Colonic mucosa (tissue), 4 donors: ENCODE measurements around the gene ENPP7. TPM values are rescaled to one million over a fixed set of nuclear protein-coding genes. Genes with fewer than 3 reads are reported as not detected.

ENCODE experiments used
- DNase-seq: peaks from one replicate; pipeline ENCODE4 v3.0.0-alpha.2; 2020
- H3K27ac ChIP-seq: fragments of 200-600 bp; one replicate; pipeline ENCODE4 v1.8.0; 2021
- H3K27me3 ChIP-seq: fragments of 200-600 bp; one replicate; pipeline ENCODE4 v1.8.0; 2021
- H3K36me3 ChIP-seq: fragments of 200-600 bp; one replicate; pipeline ENCODE4 v1.8.0; 2021
- H3K4me1 ChIP-seq: fragments of 200-600 bp; one replicate; pipeline ENCODE4 v1.8.0; 2021; ENCODE audit warnings: mild to moderate bottlenecking
- H3K4me3 ChIP-seq: fragments of 200-600 bp; one replicate; pipeline ENCODE4 v1.8.0; 2021
- H3K9ac ChIP-seq, 2 donors: one replicate each; pipeline ENCODE4 v1.7.0; 2013; ENCODE audit warnings: control low read depth in 2 of 2, low read depth in 2 of 2, low read length in 2 of 2
- H3K9me3 ChIP-seq: fragments of 200-600 bp; one replicate; pipeline ENCODE4 v1.8.0; 2021
- intact Hi-C: fragments of 100-400 bp; cut with DNase I; formaldehyde crosslinking; loops from one replicate; pipeline ENCODE4 v1.14.1; 2022
- total RNA-seq, 2 donors: library from RNA; stranded (reverse); fragmentation: NEBNext Ultra II Directional in 1 of 2; extraction: Animal tissue kit (Norgen Biotek cat#: 25700) in 1 of 2; gene quantifications; one replicate each; pipeline ENCODE4 v1.2.1, GENCODE V29; 2021
- TF ChIP-seq, protein P1 (sequence below): fragments of 200-600 bp; IDR thresholded peaks from one replicate; pipeline ENCODE4 v1.8.0; 2022; ENCODE audit warnings: antibody characterized with exemption, mild to moderate bottlenecking
- donor health status: healthy.
- donor health status: DM: no; HTN: no; CAD: no.
- donor health status: DM: no; HTN: no; CAD: no.

ENPP7 gene
- total RNA-seq, 2 donors from 2014 or later = not detected

DNA sequence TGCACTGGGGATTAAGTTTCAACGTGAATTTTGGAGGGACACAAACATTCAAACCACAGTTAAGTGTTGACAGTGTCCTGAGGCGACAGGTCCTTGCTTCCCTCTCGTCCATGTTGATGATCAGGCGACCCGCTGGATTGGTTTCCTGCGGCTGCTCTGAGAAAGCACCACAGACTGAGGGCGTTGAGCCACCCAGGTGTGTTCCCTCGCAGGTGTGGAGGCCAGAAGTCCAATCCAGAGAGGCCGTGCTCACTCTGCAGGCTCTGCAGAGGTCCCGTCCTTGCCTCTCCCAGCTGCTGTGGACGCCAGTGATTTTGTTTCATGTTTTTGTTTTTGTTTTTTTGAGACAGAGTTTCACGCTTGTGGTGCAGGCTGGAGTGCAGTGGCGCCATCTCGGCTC, 24.8 kb downstream of the ENPP7 start:
- intact Hi-C loops = no loop called here
- no peak for DNase-seq
- no peaks in the 10 kb centered on the region for H3K27me3 ChIP-seq

DNA sequence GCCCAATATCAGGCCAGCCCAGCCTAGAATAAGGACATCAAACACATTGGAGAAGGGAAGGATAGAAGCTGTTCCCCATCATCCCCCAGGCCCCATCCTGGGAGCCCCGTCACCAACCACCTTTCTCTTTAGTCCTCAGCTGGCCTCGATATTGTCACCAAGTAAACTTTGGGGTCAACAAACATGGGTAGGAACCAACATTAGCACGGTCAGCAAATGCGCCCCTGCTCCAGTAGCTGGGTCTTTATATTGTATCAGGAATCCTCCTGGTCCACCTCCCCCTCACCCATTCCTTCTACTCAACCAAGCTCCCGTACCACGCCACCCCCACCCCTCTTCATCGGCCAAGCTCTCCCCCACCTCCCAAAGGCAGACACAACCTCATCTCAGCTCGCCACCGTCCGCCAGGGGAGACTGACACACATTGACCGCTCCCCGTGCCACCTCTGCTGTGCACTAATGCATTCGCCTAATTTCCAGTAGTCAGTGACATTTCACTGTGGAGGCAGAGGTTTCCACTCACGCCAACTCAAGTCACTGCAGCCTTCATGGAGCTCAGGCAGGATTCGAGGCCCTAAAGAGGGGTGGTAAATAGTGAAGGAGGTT, 26.5 kb downstream of the ENPP7 start:
- Histone ChIP-seq H3K9ac (no peak overlapping the region), H3K36me3 (no peaks in the 10 kb centered on the region), H3K9me3 (no peaks in the 10 kb centered on the region), H3K27ac (no peak overlapping the region), H3K27me3 (no peaks in the 10 kb centered on the region), H3K4me1 (no peaks in the 10 kb centered on the region), H3K4me3 (no peak overlapping the region)
- DNase-seq = no peak
- intact Hi-C loops = no loop called here
- TF ChIP-seq, protein P1, sequence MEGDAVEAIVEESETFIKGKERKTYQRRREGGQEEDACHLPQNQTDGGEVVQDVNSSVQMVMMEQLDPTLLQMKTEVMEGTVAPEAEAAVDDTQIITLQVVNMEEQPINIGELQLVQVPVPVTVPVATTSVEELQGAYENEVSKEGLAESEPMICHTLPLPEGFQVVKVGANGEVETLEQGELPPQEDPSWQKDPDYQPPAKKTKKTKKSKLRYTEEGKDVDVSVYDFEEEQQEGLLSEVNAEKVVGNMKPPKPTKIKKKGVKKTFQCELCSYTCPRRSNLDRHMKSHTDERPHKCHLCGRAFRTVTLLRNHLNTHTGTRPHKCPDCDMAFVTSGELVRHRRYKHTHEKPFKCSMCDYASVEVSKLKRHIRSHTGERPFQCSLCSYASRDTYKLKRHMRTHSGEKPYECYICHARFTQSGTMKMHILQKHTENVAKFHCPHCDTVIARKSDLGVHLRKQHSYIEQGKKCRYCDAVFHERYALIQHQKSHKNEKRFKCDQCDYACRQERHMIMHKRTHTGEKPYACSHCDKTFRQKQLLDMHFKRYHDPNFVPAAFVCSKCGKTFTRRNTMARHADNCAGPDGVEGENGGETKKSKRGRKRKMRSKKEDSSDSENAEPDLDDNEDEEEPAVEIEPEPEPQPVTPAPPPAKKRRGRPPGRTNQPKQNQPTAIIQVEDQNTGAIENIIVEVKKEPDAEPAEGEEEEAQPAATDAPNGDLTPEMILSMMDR = no peak

More for the DNA sequence above, 24.8 kb downstream of the ENPP7 start:
- H3K27ac ChIP-seq = no peak overlapping the region
- H3K4me1 ChIP-seq = no peaks in the 10 kb centered on the region
- TF ChIP-seq, protein P1 = no peak
- H3K9ac ChIP-seq = no peak overlapping the region
- H3K9me3 ChIP-seq = no peaks in the 10 kb centered on the region
- no peak overlapping the region for H3K4me3 ChIP-seq
- H3K36me3 ChIP-seq = no peaks in the 10 kb centered on the region

DNA sequence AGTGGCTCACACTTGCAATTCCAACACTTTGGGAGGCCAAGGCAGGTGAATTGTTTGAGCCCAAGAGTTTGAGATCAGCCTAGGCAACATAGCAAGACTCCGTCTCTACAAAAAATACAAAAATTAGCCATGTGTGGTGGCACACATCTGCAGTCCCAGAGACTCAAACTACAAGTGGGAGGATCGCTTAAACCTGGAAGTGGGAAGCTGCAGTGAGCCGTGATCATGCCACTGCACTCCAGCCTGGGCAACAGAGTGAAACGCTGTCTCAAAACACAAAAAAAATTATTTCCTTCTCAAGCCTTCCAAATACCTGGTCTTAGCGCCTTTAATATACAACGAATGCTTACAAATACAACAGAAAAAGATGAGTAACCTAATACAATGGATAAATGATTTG, 27.5 kb downstream of the ENPP7 start:
- H3K4me3 ChIP-seq = no peak overlapping the region
- no peaks in the 10 kb centered on the region for H3K4me1 ChIP-seq
- intact Hi-C loops = no loop called here
- no peaks in the 10 kb centered on the region for H3K27me3 ChIP-seq
- TF ChIP-seq, protein P1 = no peak
- no peaks in the 10 kb centered on the region for H3K9me3 ChIP-seq
- no peak overlapping the region for H3K9ac ChIP-seq
- H3K36me3 ChIP-seq = no peaks in the 10 kb centered on the region
- no peak for DNase-seq
- H3K27ac ChIP-seq = no peak overlapping the region

DNA sequence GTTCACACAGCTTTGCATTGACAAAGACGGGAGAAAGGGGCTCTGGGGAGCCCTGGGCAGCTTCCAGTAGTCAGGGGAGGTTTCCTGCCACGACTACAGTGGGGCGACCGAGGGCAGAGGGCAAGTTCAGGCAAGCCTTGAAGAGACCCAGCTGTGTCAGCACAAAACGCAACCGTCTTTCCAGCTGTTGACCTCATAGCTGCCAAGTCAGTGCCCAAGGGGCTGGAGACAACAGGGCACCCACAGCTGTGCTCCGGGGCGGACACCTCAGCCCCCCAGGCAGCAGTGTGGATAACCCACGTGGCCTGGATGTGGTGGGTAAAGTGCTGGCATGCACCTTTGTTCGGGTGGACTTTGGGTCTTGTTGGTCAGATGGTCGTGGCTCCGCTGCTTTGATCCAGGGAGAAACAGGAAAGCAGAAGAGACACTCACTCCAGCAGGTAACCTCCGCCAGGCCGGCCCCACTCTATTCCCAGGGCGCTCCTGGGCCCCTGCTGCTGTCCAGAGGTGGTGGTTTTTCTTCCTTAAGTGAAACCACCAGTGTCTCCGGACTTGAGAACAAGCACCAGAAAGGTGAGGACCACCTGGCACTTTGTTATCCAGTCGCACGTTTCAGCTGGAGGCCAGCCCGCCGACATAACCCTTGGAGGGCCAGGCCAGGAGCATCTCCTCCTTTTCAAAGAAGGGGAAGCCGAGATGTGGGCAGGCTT, 29.6 kb downstream of the ENPP7 start:
- intact Hi-C loops = no loop called here
- no peak overlapping the region for H3K27ac ChIP-seq
- no peak overlapping the region for H3K4me3 ChIP-seq
- DNase-seq = no peak
- no peaks in the 10 kb centered on the region for H3K36me3 ChIP-seq
- no peak overlapping the region for H3K9ac ChIP-seq
- no peaks in the 10 kb centered on the region for H3K27me3 ChIP-seq
- no peaks in the 10 kb centered on the region for H3K9me3 ChIP-seq
- TF ChIP-seq, protein P1 = no peak
- H3K4me1 ChIP-seq = no peaks in the 10 kb centered on the region

DNA sequence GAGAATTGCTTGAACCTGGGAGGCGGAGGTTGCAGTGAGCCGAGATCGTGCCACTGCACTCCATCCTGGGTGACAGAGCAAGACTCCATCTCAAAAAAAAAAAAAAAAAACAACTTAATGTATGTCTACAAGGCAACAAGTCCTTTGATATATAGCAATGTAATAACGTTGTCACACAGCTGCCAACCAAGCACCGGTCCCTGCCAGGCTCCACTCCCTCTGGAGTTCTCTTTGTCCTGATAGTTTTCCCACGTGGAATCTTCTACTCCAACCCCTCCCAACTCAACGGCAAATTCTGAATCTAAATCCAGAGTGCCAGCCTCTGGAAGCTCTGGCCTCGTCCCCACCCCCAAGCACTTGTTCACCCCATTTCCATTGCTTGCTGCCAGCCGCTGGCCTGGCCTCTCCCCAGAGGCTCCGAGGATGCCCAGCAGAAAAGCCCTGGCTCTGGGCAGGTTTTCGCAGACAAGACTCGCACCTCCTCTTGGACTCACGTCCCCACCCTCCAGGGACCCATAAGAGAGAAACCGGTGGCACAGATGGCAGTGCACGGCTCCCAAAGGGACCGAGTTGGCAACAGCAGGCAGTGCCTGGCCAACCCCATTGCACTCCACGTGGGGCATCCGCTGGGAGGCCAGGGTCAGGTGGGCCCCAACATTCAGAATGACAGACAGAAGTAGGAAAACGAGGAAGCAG, 31.3 kb downstream of the ENPP7 start:
- no peaks in the 10 kb centered on the region for H3K27me3 ChIP-seq
- DNase-seq = no peak
- no peaks in the 10 kb centered on the region for H3K9me3 ChIP-seq
- no peak overlapping the region for H3K27ac ChIP-seq
- intact Hi-C loops = no loop called here
- no peak overlapping the region for H3K9ac ChIP-seq
- TF ChIP-seq, protein P1 = no peak
- no peaks in the 10 kb centered on the region for H3K4me1 ChIP-seq
- H3K4me3 ChIP-seq = no peak overlapping the region
- no peaks in the 10 kb centered on the region for H3K36me3 ChIP-seq
